ENCODE measurements around the gene LCE1D. TPM values are rescaled to one million over a fixed set of nuclear protein-coding genes. Genes with fewer than 3 reads are reported as not detected.

The LCE1D gene
- total RNA-seq, 6 donors from 2014 or later = not detected

DNA sequence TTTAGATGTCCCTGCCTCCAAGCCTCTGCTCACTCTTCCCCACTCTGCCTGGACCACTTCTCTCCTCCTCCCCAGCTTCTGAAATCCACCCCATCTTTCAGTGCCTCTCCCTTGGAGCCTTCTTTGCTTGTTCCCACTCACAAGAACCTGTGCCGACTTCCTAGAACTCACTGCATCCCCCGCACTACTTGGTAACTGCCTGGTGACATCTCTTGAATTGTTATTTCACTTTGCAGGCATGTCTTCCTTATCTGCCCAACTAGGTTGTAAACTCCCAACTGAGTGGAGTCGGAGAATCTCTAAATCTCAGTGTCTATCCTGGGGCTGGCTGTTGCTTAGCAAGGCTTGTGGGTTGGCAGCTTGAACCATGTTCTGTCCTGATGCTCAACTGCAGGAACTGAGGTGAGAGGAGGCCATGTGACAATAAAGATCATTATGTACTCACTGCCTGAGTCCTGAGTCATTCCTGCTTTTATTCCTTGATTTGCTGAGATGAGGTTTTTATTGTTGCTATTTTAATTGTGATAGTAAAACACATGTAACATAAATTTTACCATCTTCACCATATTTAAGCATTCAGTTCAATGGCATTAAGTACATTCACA is 34.8 kb upstream of the LCE1D start:
- H3K4me1 ChIP-seq = no peaks in the 10 kb centered on the region
- TF ChIP-seq POLR2AphosphoS5 (IDR thresholded peaks at IDR 0.05) = no peak
- no peak for TF ChIP-seq POLR2A (IDR thresholded peaks at IDR 0.05)
- no peak for TF ChIP-seq EP300 (IDR thresholded peaks at IDR 0.05)
- TF ChIP-seq, protein P1, sequence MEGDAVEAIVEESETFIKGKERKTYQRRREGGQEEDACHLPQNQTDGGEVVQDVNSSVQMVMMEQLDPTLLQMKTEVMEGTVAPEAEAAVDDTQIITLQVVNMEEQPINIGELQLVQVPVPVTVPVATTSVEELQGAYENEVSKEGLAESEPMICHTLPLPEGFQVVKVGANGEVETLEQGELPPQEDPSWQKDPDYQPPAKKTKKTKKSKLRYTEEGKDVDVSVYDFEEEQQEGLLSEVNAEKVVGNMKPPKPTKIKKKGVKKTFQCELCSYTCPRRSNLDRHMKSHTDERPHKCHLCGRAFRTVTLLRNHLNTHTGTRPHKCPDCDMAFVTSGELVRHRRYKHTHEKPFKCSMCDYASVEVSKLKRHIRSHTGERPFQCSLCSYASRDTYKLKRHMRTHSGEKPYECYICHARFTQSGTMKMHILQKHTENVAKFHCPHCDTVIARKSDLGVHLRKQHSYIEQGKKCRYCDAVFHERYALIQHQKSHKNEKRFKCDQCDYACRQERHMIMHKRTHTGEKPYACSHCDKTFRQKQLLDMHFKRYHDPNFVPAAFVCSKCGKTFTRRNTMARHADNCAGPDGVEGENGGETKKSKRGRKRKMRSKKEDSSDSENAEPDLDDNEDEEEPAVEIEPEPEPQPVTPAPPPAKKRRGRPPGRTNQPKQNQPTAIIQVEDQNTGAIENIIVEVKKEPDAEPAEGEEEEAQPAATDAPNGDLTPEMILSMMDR (IDR thresholded peaks at IDR 0.05) = no peak
- 73 to 85% methylated on average over 3 of the region's 3 CpGs for WGBS, 2 donors

DNA sequence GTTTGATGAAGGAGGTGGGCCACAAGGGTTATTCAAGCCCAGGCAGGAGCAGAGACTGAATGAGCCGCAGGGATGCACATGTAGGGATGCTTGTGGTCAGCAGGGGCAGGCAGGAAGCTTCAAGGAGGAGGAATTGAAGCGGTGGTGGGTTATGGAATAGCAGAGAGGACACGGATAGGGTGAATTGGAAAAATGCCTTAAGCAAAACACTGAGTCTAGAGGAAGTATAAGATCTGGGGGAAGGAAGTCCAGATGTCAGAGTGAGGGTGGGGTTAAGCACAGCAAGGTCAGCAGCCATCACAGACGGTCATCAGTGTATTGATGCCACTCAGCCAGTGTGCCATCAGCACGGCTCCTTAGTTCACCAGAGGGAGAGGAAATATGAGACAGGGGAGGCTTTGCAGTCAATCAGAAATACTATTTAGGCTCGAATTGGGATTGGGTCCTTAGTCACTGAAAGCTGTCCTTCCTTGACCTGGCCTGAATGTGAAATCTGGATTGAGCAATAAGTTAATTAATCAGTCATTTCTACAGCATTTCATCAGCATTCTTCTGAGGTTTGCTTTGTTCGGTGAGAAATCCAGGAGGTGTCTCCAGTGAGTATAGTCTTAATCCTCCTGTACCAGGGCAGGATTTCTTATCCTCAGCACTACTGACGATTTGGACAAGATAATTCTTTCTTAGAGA is 27.5 kb upstream of the LCE1D start:
- Histone ChIP-seq H3K9me3 (no peaks in the 10 kb centered on the region), H3K27ac (no peak overlapping the region), H3K27me3 (no peaks in the 10 kb centered on the region), H3K36me3 (no peaks in the 10 kb centered on the region), H3K4me1 (no peaks in the 10 kb centered on the region), H3K4me3 (no peak overlapping the region)
- no peak for ATAC-seq (ENCODE audit: low FRiP score in 2 of 2)
- 48 to 56% methylated on average over 8 of the region's 8 CpGs for WGBS, 2 donors
- DNase-seq = no peak
- TF ChIP-seq, protein P1 (IDR thresholded peaks at IDR 0.05) = no peak
- no peak for TF ChIP-seq POLR2A (IDR thresholded peaks at IDR 0.05)
- no peak for TF ChIP-seq POLR2AphosphoS5 (IDR thresholded peaks at IDR 0.05)
- TF ChIP-seq EP300 (IDR thresholded peaks at IDR 0.05) = no peak

More for the DNA sequence above, 34.8 kb upstream of the LCE1D start:
- Histone ChIP-seq H3K36me3 (no peaks in the 10 kb centered on the region), H3K27ac (no peak overlapping the region), H3K9me3 (no peaks in the 10 kb centered on the region), H3K4me3 (no peak overlapping the region), H3K27me3 (no peaks in the 10 kb centered on the region)
- ATAC-seq (ENCODE audit: low FRiP score in 2 of 2) (no peak), DNase-seq (no peak)

DNA sequence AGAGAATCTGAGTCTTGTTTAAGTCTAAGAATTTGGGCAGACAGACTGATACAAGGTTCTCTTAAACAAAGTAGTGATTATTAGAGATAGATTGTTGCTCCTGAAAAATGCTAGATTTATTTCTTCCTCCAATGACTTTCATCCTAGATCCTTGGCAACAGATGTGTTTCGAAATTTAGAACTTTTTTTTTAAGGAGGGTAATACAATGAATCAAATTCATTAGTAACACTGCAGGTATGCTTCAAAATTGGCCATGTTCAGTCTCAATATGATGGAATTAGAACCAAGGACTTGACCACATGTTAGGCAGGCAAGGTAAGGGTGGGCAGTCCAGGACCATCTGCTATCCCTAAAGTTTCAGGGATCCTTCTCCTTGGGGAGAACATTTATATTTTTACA is 26.1 kb upstream of the LCE1D start:
- H3K9me3 ChIP-seq = no peaks in the 10 kb centered on the region
- H3K4me1 ChIP-seq = no peaks in the 10 kb centered on the region
- H3K27ac ChIP-seq = no peak overlapping the region
- WGBS, 2 donors = 78 to 87% methylated on average over 1 of the region's 1 CpG
- H3K4me3 ChIP-seq = no peak overlapping the region
- DNase-seq (no peak), ATAC-seq (ENCODE audit: low FRiP score in 2 of 2) (no peak)
- TF ChIP-seq, protein P1 (IDR thresholded peaks at IDR 0.05) = no peak
- no peak for TF ChIP-seq EP300 (IDR thresholded peaks at IDR 0.05)
- TF ChIP-seq POLR2AphosphoS5 (IDR thresholded peaks at IDR 0.05) = no peak
- no peak for TF ChIP-seq POLR2A (IDR thresholded peaks at IDR 0.05)
- no peaks in the 10 kb centered on the region for H3K27me3 ChIP-seq
- H3K36me3 ChIP-seq = no peaks in the 10 kb centered on the region

DNA sequence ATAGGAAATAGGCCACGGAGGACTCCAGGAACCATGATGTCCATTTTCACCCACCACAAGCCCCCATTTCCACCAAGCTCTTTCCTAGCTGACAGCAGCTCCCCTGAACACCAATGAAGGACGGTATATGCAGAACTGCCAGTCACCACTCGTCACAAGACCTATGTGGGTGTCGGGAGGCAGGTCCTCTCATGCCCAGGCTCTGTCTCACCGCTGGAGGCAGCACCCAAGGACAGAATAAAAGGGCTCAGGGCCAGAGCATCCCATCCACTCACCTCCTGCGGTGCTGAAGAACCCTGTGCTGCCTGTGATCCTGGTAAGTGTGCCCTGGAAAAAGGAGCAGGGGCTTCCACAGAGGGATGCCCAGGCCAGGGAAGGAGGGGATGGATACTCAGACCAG is 21.6 kb upstream of the LCE1D start, which contains the start of gene LCE1F:
Gene LCE1F, plus strand, starts transcription at position 266 of the 400 bp plus-strand sequence. CDS start 1,232 bp downstream, outside the sequence.
- TF ChIP-seq POLR2A (IDR thresholded peaks at IDR 0.05) = no peak
- TF ChIP-seq EP300 (IDR thresholded peaks at IDR 0.05) = no peak
- TF ChIP-seq, protein P1 (IDR thresholded peaks at IDR 0.05) = no peak
- no peak for TF ChIP-seq POLR2AphosphoS5 (IDR thresholded peaks at IDR 0.05)
- 67 to 73% methylated on average over 6 of the region's 6 CpGs for WGBS, 2 donors
- no peak for ATAC-seq (ENCODE audit: low FRiP score in 2 of 2)

More for the DNA sequence above, 21.6 kb upstream of the LCE1D start, which contains the start of gene LCE1F:
- Histone ChIP-seq H3K27ac (no peak within 1 kb of the TSS), H3K4me3 (no peak within 1 kb of the TSS), H3K36me3 (no peaks in the 10 kb centered on the region), H3K4me1 (no peaks in the 10 kb centered on the region), H3K27me3 (no peaks in the 10 kb centered on the region), H3K9me3 (no peaks in the 10 kb centered on the region)
- no peak for DNase-seq
